ENCODE data around the gene PRR22. TPM values are rescaled to one million over a fixed set of nuclear protein-coding genes. Genes with fewer than 3 reads are reported as not detected.
A peak's percentile ranks its signal among the peaks of the same experiment; 100 is the strongest.

The PRR22 gene
- total and polyA plus RNA-seq, 9 of the 15 experiments (the other 6 are each of a cell fraction or from before 2014, with no cell fraction given): 0.03 to 12.0 (median 2.0) TPM; not detected in 1

- TF ChIP-seq SRSF1 (IDR thresholded peaks at IDR 0.05; ENCODE audit: low read depth, low read length) (no peak), RUNX1 (IDR thresholded peaks at IDR 0.05; ENCODE audit: low read depth) (no peak), SMARCA5 (IDR thresholded peaks at IDR 0.05) (peak; percentile 83), ZNF263 (CRISPR knock-in tag; IDR thresholded peaks at IDR 0.05; ENCODE audit: borderline replicate concordance) (no peak), PYGO2 (tag; IDR thresholded peaks at IDR 0.05) (no peak), NR2C1 (IDR thresholded peaks at IDR 0.05) (no peak), NR2C1 (tag; IDR thresholded peaks at IDR 0.05) (no peak), CBFA2T2 (conservative IDR thresholded peaks at IDR 0.05) (no peak)
Measured at GRCh38 chr19:5793188-5793587, 8.6 kb upstream of the PRR22 start (continued).

GRCh38 chr19:5792224-5792623 lies 7.7 kb upstream of the PRR22 start:
- in situ Hi-C loops (cut with MboI) (no loop called here), intact Hi-C loops (cut with micrococcal nuclease) (no loop called here)
- Histone ChIP-seq H3K4me2 (ENCODE audit: insufficient read depth, low read length) (no peak overlapping the region), H3K4me3 (no peak overlapping the region), H3K27ac (ENCODE audit: extremely low read depth, low read depth, low read length) (no peak overlapping the region), H2AFZ (ENCODE audit: low read depth, low read length) (no peak overlapping the region), H3K9me3 (replicated peaks; ENCODE audit: control insufficient read depth, insufficient read depth, low read depth, low read length) (no peaks in the 10 kb centered on the region), H3K4me1 (replicated peaks in 1 of 2; ENCODE audit: control insufficient read depth in 2 of 2, insufficient read depth in 2 of 2, low read length in 2 of 2) (peaks cover 4 to 39% of the 10 kb centered on the region in 2 experiments; a peak in 3 of 5 replicates), H3K36me3 (ENCODE audit: control insufficient read depth, insufficient read depth, low read length) (peaks cover 30% of the 10 kb centered on the region; the same call in 2 of the 3 replicates), H4K20me1 (replicated peaks; ENCODE audit: control insufficient read depth, insufficient read depth, low read length) (0 out of 2 replicates have a peak, but pooled peaks cover 6% of the 10 kb centered on the region), H3K27me3 (ENCODE audit: control insufficient read depth in 2 of 2, insufficient read depth in 2 of 2, low read length in 2 of 2) (no peaks in the 10 kb centered on the region), H3K9ac (ENCODE audit: insufficient read depth in 1 of 2, low read depth in 2 of 2, low read length in 2 of 2) (no peak overlapping the region), H3K9me1 (ENCODE audit: control insufficient read depth, insufficient read depth, low read length) (no peaks in the 10 kb centered on the region), H3K79me2 (ENCODE audit: control insufficient read depth, insufficient read depth, low read length) (peaks cover 21% of the 10 kb centered on the region)
- 96% methylated on average over 13 of the region's 18 CpGs for WGBS (ENCODE audit: insufficient coverage, low coverage, missing lambda C conversion rate)
- ATAC-seq (no peak), DNase-seq (ENCODE audit: extremely low read depth in 1 of 4, low spot score in 3 of 4) (no peak), FAIRE-seq (no peak)
- no TSS peak for BruUV-seq (replicated peaks)
- POLR2A ChIA-PET: interaction anchor here (0.6 to 2.1 kb wide), 6 partner anchors 8 to 460 kb away, joined by 3 to 13 read pairs (median 5); partner anchors contain the start of genes CATSPERD, LONP1, SAFB and SAFB2
- CTCF ChIA-PET (ENCODE audit: low intra/inter-chr PET ratio): no interaction called here
- no peak for TF ChIP-seq POLR2H (tag; IDR thresholded peaks at IDR 0.05; ENCODE audit: low read depth)
- TF ChIP-seq ARID3A (IDR thresholded peaks at IDR 0.05; ENCODE audit: borderline replicate concordance, low read depth, low read length): no peak
- TF ChIP-seq SMARCA5 (IDR thresholded peaks at IDR 0.05): no peak
- no peak for TF ChIP-seq TEAD1 (CRISPR knock-in tag; IDR thresholded peaks at IDR 0.05)
- no peak for TF ChIP-seq ZNF23 (CRISPR knock-in tag; IDR thresholded peaks at IDR 0.05)
- no peak for TF ChIP-seq ZZZ3 (IDR thresholded peaks at IDR 0.05)
- no peak for TF ChIP-seq SRSF7 (optimal IDR thresholded peaks at IDR 0.05; ENCODE audit: low read depth, low read length)
- no peak for TF ChIP-seq BRD4 (IDR thresholded peaks at IDR 0.05)
- no peak for TF ChIP-seq JUN (IDR thresholded peaks at IDR 0.05; ENCODE audit: borderline replicate concordance, low read depth, low read length)
- no peak for TF ChIP-seq JUN (CRISPR knock-in tag; IDR thresholded peaks at IDR 0.05; ENCODE audit: borderline replicate concordance)
- no peak for TF ChIP-seq TAF1 (IDR thresholded peaks at IDR 0.05; ENCODE audit: control insufficient read depth, extremely low read depth, insufficient read depth, low read length, severe bottlenecking)
- TF ChIP-seq UBTF (IDR thresholded peaks at IDR 0.05; ENCODE audit: borderline replicate concordance in 1 of 2, low read depth in 2 of 2, low read length in 2 of 2): no peak

Data from K562 (cell line).